ENCODE data around the gene LAYN.

DNA sequence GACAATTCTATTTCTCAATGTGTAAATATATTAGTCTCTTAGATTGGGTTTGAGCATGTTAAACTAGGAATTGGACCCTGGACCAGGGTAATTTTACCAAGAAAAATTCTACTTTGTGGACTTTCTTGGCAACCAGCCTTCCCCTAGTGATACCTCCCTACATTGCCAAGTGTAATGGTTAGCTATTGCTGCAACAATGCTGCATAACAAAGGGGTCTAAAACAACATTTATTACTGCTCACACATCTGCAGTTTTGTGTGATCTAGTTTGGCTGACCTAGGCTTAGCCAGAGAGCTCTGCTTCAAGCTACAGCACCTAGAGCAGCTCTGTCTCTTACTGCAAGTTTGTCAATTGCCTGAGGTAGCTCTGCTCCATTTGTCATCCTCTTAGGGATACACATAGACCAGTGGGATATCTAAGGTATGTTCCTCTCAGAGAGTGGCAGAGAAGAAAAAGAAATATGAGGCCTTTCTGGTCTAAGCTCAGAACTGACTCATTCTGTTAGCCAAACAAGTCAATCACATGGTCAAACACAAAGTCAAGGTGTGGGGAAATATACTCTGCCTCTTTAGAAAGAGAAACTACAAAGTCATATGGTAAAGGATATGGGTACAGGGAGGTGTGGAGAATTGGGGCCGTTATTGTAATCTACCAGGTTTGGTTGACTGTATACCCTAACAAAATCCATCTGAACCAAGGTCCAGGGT, 2.0 kb upstream of the LAYN start:
- TF ChIP-seq EZH2 (IDR thresholded peaks at IDR 0.05; ENCODE audit: insufficient read depth, poor library complexity, severe bottlenecking) (no peak), EZH2phosphoT487 (IDR thresholded peaks at IDR 0.05; ENCODE audit: insufficient read depth, low read depth) (no peak)
